Neural progenitor cell (in vitro differentiated cells): ENCODE measurements around the gene NPTN. TPM values are rescaled to one million over a fixed set of nuclear protein-coding genes. Genes with fewer than 3 reads are reported as not detected.

Experiments
- DNase-seq: peaks from one replicate; pipeline ENCODE4 v3.0.0-alpha.2; 2016; ENCODE audit warnings: low spot score
- H2AFZ ChIP-seq: fragments of 200-600 bp; sonication (generic); replicated peaks from 2 replicates; pipeline ENCODE4 v1.6.1; 2016; ENCODE audit warnings: antibody characterized with exemption
- H3F3A ChIP-seq: fragments of 200-600 bp; sonication (generic); 2 replicates; pipeline ENCODE4 v1.6.1; 2016; ENCODE audit warnings: antibody characterized with exemption, low read depth
- H3K27ac ChIP-seq: fragments of 200-600 bp; sonication (generic); 2 replicates; pipeline ENCODE4 v1.5.1; 2016; ENCODE audit warnings: mild to moderate bottlenecking
- H3K27me3 ChIP-seq: fragments of 200-600 bp; sonication (generic); 2 replicates; pipeline ENCODE4 v1.6.1; 2016; ENCODE audit warnings: mild to moderate bottlenecking, moderate library complexity
- H3K36me3 ChIP-seq: fragments of 200-600 bp; sonication (generic); 2 replicates; pipeline ENCODE4 v1.5.1; 2016
- H3K4me1 ChIP-seq: fragments of 200-600 bp; sonication (generic); 2 replicates; pipeline ENCODE4 v1.6.1; 2016; ENCODE audit warnings: mixed run types
- H3K4me2 ChIP-seq: fragments of 200-600 bp; sonication (generic); 2 replicates; pipeline ENCODE4 v1.6.1; 2016
- H3K4me3 ChIP-seq: fragments of 200-600 bp; sonication (generic); 2 replicates; pipeline ENCODE4 v1.5.1; 2016
- H3K79me2 ChIP-seq: fragments of 200-600 bp; sonication (generic); 2 replicates; pipeline ENCODE4 v1.6.1; 2016; ENCODE audit warnings: low read depth
- H3K9ac ChIP-seq: fragments of 200-600 bp; sonication (generic); 2 replicates; pipeline ENCODE4 v1.6.1; 2016
- H3K9me3 ChIP-seq: fragments of 200-600 bp; sonication (generic); 2 replicates; pipeline ENCODE4 v1.5.1; 2016; ENCODE audit warnings: low read depth
- H4K20me1 ChIP-seq: fragments of 200-600 bp; sonication (generic); 2 replicates; pipeline ENCODE4 v1.6.1; 2016; ENCODE audit warnings: low read depth
- H3K27ac Mint-ChIP-seq: 3 replicates; pipeline ENCODE4 v1.8.0; 2021; ENCODE audit warnings: mixed read lengths
- H3K27me3 Mint-ChIP-seq: 2 replicates; pipeline ENCODE4 v1.8.0; 2022; ENCODE audit warnings: low read depth, mild to moderate bottlenecking, inconsistent platforms, moderate library complexity, mixed read lengths; ENCODE audit not compliant: insufficient read depth
- H3K36me3 Mint-ChIP-seq: 3 replicates; pipeline ENCODE4 v1.8.0; 2021; ENCODE audit warnings: mixed read lengths
- H3K4me1 Mint-ChIP-seq: 3 replicates; pipeline ENCODE4 v1.8.0; 2021; ENCODE audit warnings: mixed read lengths
- H3K4me3 Mint-ChIP-seq: 3 replicates; pipeline ENCODE4 v1.8.0; 2021; ENCODE audit warnings: mild to moderate bottlenecking, moderate library complexity, mixed read lengths
- H3K9me3 Mint-ChIP-seq: 3 replicates; pipeline ENCODE4 v1.8.0; 2020; ENCODE audit warnings: mixed read lengths
- CTCF ChIP-seq: fragments of 200-600 bp; sonication (generic); IDR thresholded peaks from 2 replicates; pipeline ENCODE4 v1.5.1; 2017; ENCODE audit warnings: antibody characterized with exemption, mild to moderate bottlenecking
- EZH2 ChIP-seq: fragments of 200-600 bp; sonication (generic); IDR thresholded peaks from 2 replicates; pipeline ENCODE4 v1.6.1; 2017; ENCODE audit warnings: antibody characterized with exemption, mild to moderate bottlenecking, moderate library complexity
- EZH2phosphoT487 ChIP-seq: fragments of 200-600 bp; sonication (generic); IDR thresholded peaks from 2 replicates; pipeline ENCODE4 v1.6.1; 2017; ENCODE audit warnings: antibody characterized with exemption
- total RNA-seq: library from RNA; depleted of rRNA; stranded (reverse); fragments of >200 nt; gene quantifications from 2 replicates; pipeline ENCODE4 v1.2.3, GENCODE V29; 2015; ENCODE audit warnings: low replicate concordance

NPTN gene
- total RNA-seq, 1 donor from 2014 or later = 110 TPM

GRCh38 chr15:73518876-73519733, 114.1 kb downstream of the NPTN start:
- Histone ChIP-seq H3F3A (no peaks in the 10 kb centered on the region), H3K27ac (no peak overlapping the region), H4K20me1 (no peaks in the 10 kb centered on the region), H3K4me1 (peaks cover 14% of the 10 kb centered on the region), H3K9me3 (no peaks in the 10 kb centered on the region), H3K4me2 (peak overlapping the region; percentile 37), H3K79me2 (no peaks in the 10 kb centered on the region), H3K4me3 (no peak overlapping the region), H3K27me3 (no peaks in the 10 kb centered on the region), H3K36me3 (no peaks in the 10 kb centered on the region), H2AFZ (no peak overlapping the region), H3K9ac (no peak overlapping the region)
- Mint-ChIP-seq H3K27me3 (peaks cover 4% of the 10 kb centered on the region), H3K27ac (no peak overlapping the region), H3K36me3 (no peaks in the 10 kb centered on the region), H3K4me1 (peaks cover 5% of the 10 kb centered on the region), H3K9me3 (peaks cover 3% of the 10 kb centered on the region), H3K4me3 (no peak overlapping the region)
- DNase-seq = no peak
- TF ChIP-seq EZH2 (no peak), CTCF (no peak), EZH2phosphoT487 (no peak)

- no peak overlapping the region for H3K27ac Mint-ChIP-seq
- TF ChIP-seq CTCF (no peak), EZH2phosphoT487 (no peak), EZH2 (no peak)
- peak; percentile 7 for DNase-seq
These were observed 114.9 kb downstream of the NPTN start for GRCh38 chr15:73518180-73518862.

GRCh38 chr15:73517566-73517965, 115.6 kb downstream of the NPTN start:
- H3F3A ChIP-seq = no peaks in the 10 kb centered on the region
- H3K9me3 ChIP-seq = no peaks in the 10 kb centered on the region
- H3K4me2 ChIP-seq = peak overlapping the region; percentile 37
- no peak for TF ChIP-seq EZH2phosphoT487
- no peak for TF ChIP-seq CTCF
- TF ChIP-seq EZH2 = no peak
- H2AFZ ChIP-seq = no peak overlapping the region
- no peaks in the 10 kb centered on the region for H3K36me3 ChIP-seq
- no peak overlapping the region for H3K4me3 ChIP-seq
- Mint-ChIP-seq H3K27ac (no peak overlapping the region), H3K27me3 (peaks cover 4% of the 10 kb centered on the region), H3K36me3 (no peaks in the 10 kb centered on the region), H3K9me3 (peaks cover 3% of the 10 kb centered on the region), H3K4me3 (no peak overlapping the region), H3K4me1 (peaks cover 5% of the 10 kb centered on the region)
- H4K20me1 ChIP-seq = no peaks in the 10 kb centered on the region
- no peak overlapping the region for H3K27ac ChIP-seq
- DNase-seq = no peak
- H3K27me3 ChIP-seq = no peaks in the 10 kb centered on the region
- no peaks in the 10 kb centered on the region for H3K79me2 ChIP-seq
- peaks cover 14% of the 10 kb centered on the region for H3K4me1 ChIP-seq
- no peak overlapping the region for H3K9ac ChIP-seq

More at GRCh38 chr15:73518180-73518862, 114.9 kb downstream of the NPTN start:
- Histone ChIP-seq H3K9ac (no peak overlapping the region), H3K4me2 (peak overlapping the region; percentile 37), H3K27ac (no peak overlapping the region), H3K9me3 (no peaks in the 10 kb centered on the region), H4K20me1 (no peaks in the 10 kb centered on the region), H3K4me1 (peaks cover 14% of the 10 kb centered on the region), H3F3A (no peaks in the 10 kb centered on the region), H3K27me3 (no peaks in the 10 kb centered on the region), H3K79me2 (no peaks in the 10 kb centered on the region), H2AFZ (no peak overlapping the region), H3K36me3 (no peaks in the 10 kb centered on the region), H3K4me3 (no peak overlapping the region)
- H3K4me1 Mint-ChIP-seq = peaks cover 5% of the 10 kb centered on the region
- H3K36me3 Mint-ChIP-seq = no peaks in the 10 kb centered on the region
- peaks cover 4% of the 10 kb centered on the region for H3K27me3 Mint-ChIP-seq
- H3K9me3 Mint-ChIP-seq = peaks cover 3% of the 10 kb centered on the region
- no peak overlapping the region for H3K4me3 Mint-ChIP-seq
